ENCODE data around the gene CADPS2.

CADPS2 gene

GRCh38 chr7:122884186-122884585, 2.1 kb downstream of the CADPS2 start:
- H3K4me3 ChIP-seq (replicated peaks in 1 of 2; ENCODE audit: low read depth in 2 of 2, low read length in 2 of 2), result no peak overlapping the region
- DNase-seq (ENCODE audit: low read depth in 2 of 2), result no peak
- no peak for TF ChIP-seq CTCF (IDR thresholded peaks at IDR 0.05; ENCODE audit: low read depth, low read length)

GRCh38 chr7:122883049-122883680, 3.1 kb downstream of the CADPS2 start:
- no peak for DNase-seq (ENCODE audit: low read depth in 2 of 2)
- no peak overlapping the region for H3K4me3 ChIP-seq (replicated peaks in 1 of 2; ENCODE audit: low read depth in 2 of 2, low read length in 2 of 2)
- no peak for TF ChIP-seq CTCF (IDR thresholded peaks at IDR 0.05; ENCODE audit: low read depth, low read length)

GRCh38 chr7:122881324-122881723, 4.9 kb downstream of the CADPS2 start:
- no peak for TF ChIP-seq CTCF (IDR thresholded peaks at IDR 0.05; ENCODE audit: low read depth, low read length)
- peak in 1 of 2 donors; percentile 11 for DNase-seq (ENCODE audit: low read depth in 2 of 2)
- H3K4me3 ChIP-seq (replicated peaks in 1 of 2; ENCODE audit: low read depth in 2 of 2, low read length in 2 of 2), result peak overlapping the region in 1 of 2 donors; percentile 9

- DNase-seq (ENCODE audit: low read depth in 2 of 2), result no peak
- no peak overlapping the region for H3K4me3 ChIP-seq (replicated peaks in 1 of 2; ENCODE audit: low read depth in 2 of 2, low read length in 2 of 2)
- no peak for TF ChIP-seq CTCF (IDR thresholded peaks at IDR 0.05; ENCODE audit: low read depth, low read length)
Measured at GRCh38 chr7:122869260-122869659, 17.0 kb downstream of the CADPS2 start.

GRCh38 chr7:122867471-122867980, 18.7 kb downstream of the CADPS2 start:
- H3K4me3 ChIP-seq (replicated peaks in 1 of 2; ENCODE audit: low read depth in 2 of 2, low read length in 2 of 2), result no peak overlapping the region
- DNase-seq (ENCODE audit: low read depth in 2 of 2), result no peak
- TF ChIP-seq CTCF (IDR thresholded peaks at IDR 0.05; ENCODE audit: low read depth, low read length), result no peak

- TF ChIP-seq CTCF (IDR thresholded peaks at IDR 0.05; ENCODE audit: low read depth, low read length), result no peak
- no peak overlapping the region for H3K4me3 ChIP-seq (replicated peaks in 1 of 2; ENCODE audit: low read depth in 2 of 2, low read length in 2 of 2)
- DNase-seq (ENCODE audit: low read depth in 2 of 2), result no peak
Measured at GRCh38 chr7:122864838-122865237, 21.4 kb downstream of the CADPS2 start.

- no peak overlapping the region for H3K4me3 ChIP-seq (replicated peaks in 1 of 2; ENCODE audit: low read depth in 2 of 2, low read length in 2 of 2)
- peak; percentile 5 to 80 for DNase-seq (ENCODE audit: low read depth in 2 of 2)
- no peak for TF ChIP-seq CTCF (IDR thresholded peaks at IDR 0.05; ENCODE audit: low read depth, low read length)
Measured at GRCh38 chr7:122864016-122864415, 22.2 kb downstream of the CADPS2 start.
